HG03442 (cell line): ENCODE measurements around the gene CARD19.

ENCODE experiments used
- ATAC-seq: cut with Tn5 transposase; IDR thresholded peaks from one replicate; pipeline ENCODE4 v1.9.1; 2021; ENCODE audit warnings: mild to moderate bottlenecking, moderate library complexity; ENCODE audit not compliant: unreplicated experiment

Gene CARD19

GRCh38 chr9:93086447-93087224, 9.4 kb upstream of the CARD19 start:
- ATAC-seq, result no peak

GRCh38 chr9:93087971-93088655, 7.9 kb upstream of the CARD19 start:
- no peak for ATAC-seq

- no peak for ATAC-seq
These were observed 7.4 kb upstream of the CARD19 start for GRCh38 chr9:93088656-93089015.

GRCh38 chr9:93089024-93089423, 7.0 kb upstream of the CARD19 start:
- no peak for ATAC-seq

GRCh38 chr9:93089481-93089991, 6.5 kb upstream of the CARD19 start:
- no peak for ATAC-seq

GRCh38 chr9:93090091-93090655, 5.8 kb upstream of the CARD19 start:
- ATAC-seq, result no peak

- no peak for ATAC-seq
These were observed 5.0 kb upstream of the CARD19 start for GRCh38 chr9:93091056-93091452.

- ATAC-seq, result no peak
These were observed 4.5 kb upstream of the CARD19 start for GRCh38 chr9:93091453-93092081.

GRCh38 chr9:93092251-93092991, 3.6 kb upstream of the CARD19 start:
- ATAC-seq, result no peak

GRCh38 chr9:93093127-93093876, 2.7 kb upstream of the CARD19 start:
- no peak for ATAC-seq

- no peak for ATAC-seq
These were observed 1.9 kb upstream of the CARD19 start for GRCh38 chr9:93093877-93094657.

- no peak for ATAC-seq
These were observed 1.3 kb upstream of the CARD19 start for GRCh38 chr9:93094658-93095204.

- ATAC-seq, result peak; percentile 51
These were observed 549 bp upstream of the CARD19 start for GRCh38 chr9:93095205-93096130.

- no peak for ATAC-seq
These were observed 880 bp downstream of the CARD19 start for GRCh38 chr9:93096811-93097382.

GRCh38 chr9:93097511-93098201, 1.6 kb downstream of the CARD19 start:
- ATAC-seq, result no peak

- no peak for ATAC-seq
These were observed 2.4 kb downstream of the CARD19 start for GRCh38 chr9:93098236-93098946.
